Measurements from ENCODE around the gene MYDGF.

The MYDGF gene

GRCh38 chr19:4673726-4674125 lies 3.6 kb upstream of the MYDGF start:
- DNase-seq = no peak

- no peak for DNase-seq
Observed at GRCh38 chr19:4673216-4673615, 3.1 kb upstream of the MYDGF start.

- no peak for DNase-seq
Observed at GRCh38 chr19:4671185-4671851, 1.2 kb upstream of the MYDGF start.

GRCh38 chr19:4664642-4665041 lies 5.5 kb downstream of the MYDGF start:
- no peak for DNase-seq

GRCh38 chr19:4662812-4663211 lies 7.3 kb downstream of the MYDGF start:
- no peak for DNase-seq

- DNase-seq = no peak
Observed at GRCh38 chr19:4662020-4662695, 8.0 kb downstream of the MYDGF start.

- DNase-seq = no peak
Observed at GRCh38 chr19:4660993-4661392, 9.1 kb downstream of the MYDGF start.

GRCh38 chr19:4660181-4660791 lies 9.9 kb downstream of the MYDGF start:
- no peak for DNase-seq

- no peak for DNase-seq
Observed at GRCh38 chr19:4657835-4658234, 12.3 kb downstream of the MYDGF start.

- no peak for DNase-seq
Observed at GRCh38 chr19:4657262-4657661, 12.9 kb downstream of the MYDGF start.

- DNase-seq = no peak
Observed at GRCh38 chr19:4656102-4656501, 14.0 kb downstream of the MYDGF start.

- DNase-seq = no peak
Observed at GRCh38 chr19:4654437-4655361, 15.4 kb downstream of the MYDGF start.

GRCh38 chr19:4653793-4654436 lies 16.2 kb downstream of the MYDGF start:
- DNase-seq = no peak

- DNase-seq = no peak
Observed at GRCh38 chr19:4652075-4652474, 18.1 kb downstream of the MYDGF start.

- DNase-seq = no peak
Observed at GRCh38 chr19:4650159-4650558, 20.0 kb downstream of the MYDGF start.

GRCh38 chr19:4649392-4650047 lies 20.6 kb downstream of the MYDGF start:
- no peak for DNase-seq

GRCh38 chr19:4647676-4648644 lies 22.2 kb downstream of the MYDGF start:
- DNase-seq = no peak

- no peak for DNase-seq
Observed at GRCh38 chr19:4645718-4646117, 24.4 kb downstream of the MYDGF start.

GRCh38 chr19:4642625-4643024 lies 27.5 kb downstream of the MYDGF start:
- no peak for DNase-seq

GRCh38 chr19:4641132-4641531 lies 29.0 kb downstream of the MYDGF start:
- DNase-seq = no peak
